Sigmoid colon (tissue), 7 donors: Measurements from ENCODE around the gene CTNND2. TPM values are rescaled to one million over a fixed set of nuclear protein-coding genes. Genes with fewer than 3 reads are reported as not detected.

Source experiments
- DNase-seq: peaks from one replicate; pipeline ENCODE4 v3.0.0-alpha.2; 2019
- H3K27ac ChIP-seq, 4 donors: fragments of 200-600 bp; sonication (generic); one replicate each; pipeline ENCODE4 v1.5.1; 2016 to 2019; ENCODE audit warnings: mild to moderate bottlenecking in 1 of 4
- H3K27me3 ChIP-seq, 3 donors: fragments of 200-600 bp; sonication (generic); one replicate each; pipeline ENCODE4 v1.5.1; 2019; ENCODE audit warnings: mild to moderate bottlenecking in 1 of 3
- H3K36me3 ChIP-seq, 4 donors: fragments of 200-600 bp; sonication (generic); one replicate each; pipeline ENCODE4 v1.5.1; 2016 to 2019
- H3K4me1 ChIP-seq, 4 donors: fragments of 200-600 bp; sonication (generic); one replicate each; pipeline ENCODE4 v1.5.1; 2017 to 2019
- H3K4me3 ChIP-seq, 4 donors: fragments of 200-600 bp; sonication (generic); one replicate each; pipeline ENCODE4 v1.5.1; 2017 to 2019; ENCODE audit warnings: mild to moderate bottlenecking in 2 of 4, moderate library complexity in 1 of 4
- H3K9me3 ChIP-seq, 4 donors: fragments of 200-600 bp in 3 of 4; sonication (generic) in 3 of 4; one replicate each; pipeline versions ENCODE4 v1.5.1 to v1.6.1; 2013 to 2019
- CTCF ChIP-seq, 4 experiments: fragments of 450-650 bp in 3 of 4; fragments of 200-600 bp in 1 of 4; IDR thresholded peaks; one replicate each; pipeline ENCODE4 v1.5.1; 2016 to 2019; ENCODE audit warnings: antibody characterized with exemption in 4 of 4, mild to moderate bottlenecking in 3 of 4, moderate library complexity in 2 of 4
- EP300 ChIP-seq, 4 donors: sonication (generic); formaldehyde crosslinking; IDR thresholded peaks; one replicate each; pipeline ENCODE4 v1.6.1; 2017; ENCODE audit warnings: antibody characterized with exemption in 4 of 4
- POLR2A ChIP-seq, 2 donors: fragments of 450-650 bp; IDR thresholded peaks; one replicate each; pipeline ENCODE4 v1.6.1; 2016; ENCODE audit warnings: antibody characterized with exemption in 2 of 2, mild to moderate bottlenecking in 2 of 2, moderate library complexity in 2 of 2
- POLR2AphosphoS5 ChIP-seq, 4 donors: sonication (generic); formaldehyde crosslinking; IDR thresholded peaks; one replicate each; pipeline ENCODE4 v1.6.1; 2017; ENCODE audit warnings: antibody characterized with exemption in 4 of 4
- WGBS, 2 donors: extraction: QIAGEN DNeasy Blood & Tissue Kit; methylation state at CpG; one replicate each; pipeline ENCODE4 v1.1.7; 2013; 5-methylcytosine and 5-hydroxymethylcytosine counted together
- intact Hi-C: fragments of 100-400 bp; cut with DNase I; formaldehyde crosslinking; loops from one replicate; pipeline ENCODE4 v1.15.1; 2023
- polyA plus RNA-seq, 3 donors: library from polyadenylated mRNA; stranded (reverse); fragments of 200-250 nt; gene quantifications; one replicate each; pipeline ENCODE4 v1.2.3, GENCODE V29; 2013
- total RNA-seq, 4 donors: library from RNA; depleted of rRNA; stranded (reverse); fragments of >200 nt; gene quantifications; one replicate each; pipeline ENCODE4 v1.1.0, GENCODE V29; 2016
- donor health status: healthy with polysubstance abuse.
- donor health status: Bipolar disorder and iron deficiency.
- donor health status: healthy.

Gene CTNND2
- total and polyA plus RNA-seq, 7 donors = 0.36 to 2.5 (median 0.84) TPM; not detected in 1

GRCh38 chr5:11527652-11528349, 376.4 kb downstream of the CTNND2 start:
- H3K9me3 ChIP-seq = no peaks in the 10 kb centered on the region
- TF ChIP-seq CTCF (IDR thresholded peaks at IDR 0.05) (no peak), EP300 (IDR thresholded peaks at IDR 0.05) (no peak), POLR2A (IDR thresholded peaks at IDR 0.05) (no peak), POLR2AphosphoS5 (IDR thresholded peaks at IDR 0.05) (no peak)
- H3K27ac ChIP-seq = no peak overlapping the region
- intact Hi-C loops = no loop called here
- WGBS, 2 donors = 54 to 81% methylated on average over 7 of the region's 7 CpGs
- no peaks in the 10 kb centered on the region for H3K4me1 ChIP-seq
- DNase-seq = no peak
- no peak overlapping the region for H3K4me3 ChIP-seq
- H3K36me3 ChIP-seq = no peaks in the 10 kb centered on the region
- H3K27me3 ChIP-seq = no peaks in the 10 kb centered on the region

GRCh38 chr5:11525020-11525419, 379.2 kb downstream of the CTNND2 start:
- TF ChIP-seq POLR2AphosphoS5 (IDR thresholded peaks at IDR 0.05) = no peak
- no peak for TF ChIP-seq POLR2A (IDR thresholded peaks at IDR 0.05)
- TF ChIP-seq EP300 (IDR thresholded peaks at IDR 0.05) = no peak
- TF ChIP-seq CTCF (IDR thresholded peaks at IDR 0.05) = no peak
- no peak overlapping the region for H3K4me3 ChIP-seq
- H3K9me3 ChIP-seq = no peaks in the 10 kb centered on the region
- DNase-seq = no peak
- 70 to 90% methylated on average over 2 of the region's 2 CpGs for WGBS, 2 donors
- no peaks in the 10 kb centered on the region for H3K27me3 ChIP-seq
- H3K27ac ChIP-seq = no peak overlapping the region
- H3K4me1 ChIP-seq = no peaks in the 10 kb centered on the region
- H3K36me3 ChIP-seq = no peaks in the 10 kb centered on the region
- intact Hi-C loops = no loop called here

- intact Hi-C loops = no loop called here
- Histone ChIP-seq H3K4me1 (no peaks in the 10 kb centered on the region), H3K27ac (no peak overlapping the region), H3K9me3 (no peaks in the 10 kb centered on the region), H3K4me3 (no peak overlapping the region), H3K27me3 (no peaks in the 10 kb centered on the region), H3K36me3 (no peaks in the 10 kb centered on the region)
- no peak for DNase-seq
- 42 to 64% methylated on average over 4 of the region's 4 CpGs for WGBS, 2 donors
- TF ChIP-seq POLR2A (IDR thresholded peaks at IDR 0.05) = no peak
- TF ChIP-seq CTCF (IDR thresholded peaks at IDR 0.05) = no peak
- no peak for TF ChIP-seq POLR2AphosphoS5 (IDR thresholded peaks at IDR 0.05)
- TF ChIP-seq EP300 (IDR thresholded peaks at IDR 0.05) = no peak
Observed at GRCh38 chr5:11524188-11524587, 380.1 kb downstream of the CTNND2 start.

- H3K4me3 ChIP-seq = no peak overlapping the region
- DNase-seq = no peak
Observed at GRCh38 chr5:11522796-11523195, 381.4 kb downstream of the CTNND2 start.

More at GRCh38 chr5:11522796-11523195, 381.4 kb downstream of the CTNND2 start:
- Histone ChIP-seq H3K36me3 (no peaks in the 10 kb centered on the region), H3K27ac (no peak overlapping the region), H3K9me3 (no peaks in the 10 kb centered on the region), H3K27me3 (no peaks in the 10 kb centered on the region), H3K4me1 (no peaks in the 10 kb centered on the region)
- WGBS, 2 donors = 86 to 90% methylated on average over 4 of the region's 4 CpGs
- TF ChIP-seq CTCF (IDR thresholded peaks at IDR 0.05) (no peak), EP300 (IDR thresholded peaks at IDR 0.05) (no peak), POLR2AphosphoS5 (IDR thresholded peaks at IDR 0.05) (no peak), POLR2A (IDR thresholded peaks at IDR 0.05) (no peak)
- intact Hi-C loops = no loop called here
